ENCODE data around the gene L3MBTL1.

L3MBTL1 gene

DNA sequence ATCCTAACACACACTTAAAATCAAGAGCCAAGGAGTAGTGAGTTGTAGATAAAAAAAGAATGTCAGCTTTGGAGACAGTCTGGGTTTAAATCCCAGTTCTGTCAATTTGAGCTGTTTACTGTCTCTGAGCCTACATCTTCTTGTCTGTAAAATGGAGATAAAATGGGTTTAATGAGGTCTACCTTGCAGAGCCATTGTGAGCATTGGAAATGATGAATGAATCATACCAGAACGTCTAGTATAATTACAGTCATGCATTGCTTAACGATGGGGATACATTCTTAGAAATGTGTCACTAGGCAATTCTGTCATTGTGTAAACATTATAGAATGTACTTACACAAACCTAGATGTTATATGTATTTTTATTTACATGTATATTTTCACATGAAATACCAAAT, 33.7 kb downstream of the L3MBTL1 start:
- CTCF ChIA-PET: interaction anchor here (0.6 to 1.6 kb wide), 3 partner anchors 9 to 151 kb away, joined by 3 to 8 read pairs (median 3); no protein-coding TSS in a partner anchor
- POLR2A ChIA-PET: no interaction called here
- DNase-seq (ENCODE audit: extremely low spot score): no peak
- TF ChIP-seq, protein P1, sequence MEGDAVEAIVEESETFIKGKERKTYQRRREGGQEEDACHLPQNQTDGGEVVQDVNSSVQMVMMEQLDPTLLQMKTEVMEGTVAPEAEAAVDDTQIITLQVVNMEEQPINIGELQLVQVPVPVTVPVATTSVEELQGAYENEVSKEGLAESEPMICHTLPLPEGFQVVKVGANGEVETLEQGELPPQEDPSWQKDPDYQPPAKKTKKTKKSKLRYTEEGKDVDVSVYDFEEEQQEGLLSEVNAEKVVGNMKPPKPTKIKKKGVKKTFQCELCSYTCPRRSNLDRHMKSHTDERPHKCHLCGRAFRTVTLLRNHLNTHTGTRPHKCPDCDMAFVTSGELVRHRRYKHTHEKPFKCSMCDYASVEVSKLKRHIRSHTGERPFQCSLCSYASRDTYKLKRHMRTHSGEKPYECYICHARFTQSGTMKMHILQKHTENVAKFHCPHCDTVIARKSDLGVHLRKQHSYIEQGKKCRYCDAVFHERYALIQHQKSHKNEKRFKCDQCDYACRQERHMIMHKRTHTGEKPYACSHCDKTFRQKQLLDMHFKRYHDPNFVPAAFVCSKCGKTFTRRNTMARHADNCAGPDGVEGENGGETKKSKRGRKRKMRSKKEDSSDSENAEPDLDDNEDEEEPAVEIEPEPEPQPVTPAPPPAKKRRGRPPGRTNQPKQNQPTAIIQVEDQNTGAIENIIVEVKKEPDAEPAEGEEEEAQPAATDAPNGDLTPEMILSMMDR (IDR thresholded peaks at IDR 0.05; ENCODE audit: control extremely low read depth, extremely low read depth, low read depth, missing control alignments): no peak

DNA sequence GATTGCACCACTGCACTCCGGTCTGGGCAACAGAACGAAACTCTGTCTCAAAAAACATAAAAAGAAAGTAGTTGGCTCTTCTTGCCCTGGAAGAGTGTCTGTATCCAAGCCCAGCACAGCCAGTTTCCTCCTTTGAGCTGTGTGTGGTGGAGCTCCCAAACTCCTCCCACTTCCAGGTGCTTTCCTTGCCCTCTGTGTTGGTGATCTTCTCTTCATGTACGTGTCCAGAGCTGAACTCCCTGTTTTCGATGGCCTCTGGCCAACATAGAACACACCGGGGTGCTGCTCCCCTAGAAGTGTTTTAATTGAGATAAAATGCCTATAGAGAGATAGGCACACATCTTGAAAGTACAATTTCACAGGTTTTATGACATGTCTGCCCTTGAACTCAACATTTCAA, 34.7 kb downstream of the L3MBTL1 start:
- CTCF ChIA-PET: interaction anchor here (1.2 kb wide), 1 partner anchor 100 kb away, joined by 3 read pairs; no protein-coding TSS in a partner anchor
- POLR2A ChIA-PET: no interaction called here

DNA sequence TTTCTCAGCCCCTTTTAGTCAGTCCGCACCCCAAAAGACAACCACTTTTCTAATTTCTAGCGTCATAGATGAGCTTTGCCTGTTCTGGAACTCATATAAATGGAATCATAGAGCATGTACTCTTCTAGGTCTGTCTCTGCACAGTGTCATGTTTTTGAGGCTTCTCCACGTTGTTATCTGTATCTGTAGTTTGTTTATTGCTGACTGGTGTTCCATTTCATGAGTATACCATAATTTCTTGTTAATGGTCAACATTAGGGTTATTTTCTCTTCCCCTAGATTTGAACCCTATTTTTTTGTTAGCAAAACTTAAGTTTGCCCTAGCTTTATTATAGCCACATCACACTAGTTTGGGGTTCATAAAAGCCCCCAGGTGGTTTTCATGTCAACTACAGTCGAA, 35.2 kb downstream of the L3MBTL1 start:
- TF ChIP-seq, protein P1 (IDR thresholded peaks at IDR 0.05; ENCODE audit: control extremely low read depth, extremely low read depth, low read depth, missing control alignments): no peak
- DNase-seq (ENCODE audit: extremely low spot score): no peak
- ChIA-PET POLR2A (no interaction called here), CTCF (interaction anchor here (1.2 kb wide), 1 partner anchor 101 kb away, joined by 3 read pairs; no protein-coding TSS in a partner anchor)

More for the DNA sequence above, 34.7 kb downstream of the L3MBTL1 start:
- TF ChIP-seq, protein P1 (IDR thresholded peaks at IDR 0.05; ENCODE audit: control extremely low read depth, extremely low read depth, low read depth, missing control alignments): no peak
- DNase-seq (ENCODE audit: extremely low spot score): no peak

DNA sequence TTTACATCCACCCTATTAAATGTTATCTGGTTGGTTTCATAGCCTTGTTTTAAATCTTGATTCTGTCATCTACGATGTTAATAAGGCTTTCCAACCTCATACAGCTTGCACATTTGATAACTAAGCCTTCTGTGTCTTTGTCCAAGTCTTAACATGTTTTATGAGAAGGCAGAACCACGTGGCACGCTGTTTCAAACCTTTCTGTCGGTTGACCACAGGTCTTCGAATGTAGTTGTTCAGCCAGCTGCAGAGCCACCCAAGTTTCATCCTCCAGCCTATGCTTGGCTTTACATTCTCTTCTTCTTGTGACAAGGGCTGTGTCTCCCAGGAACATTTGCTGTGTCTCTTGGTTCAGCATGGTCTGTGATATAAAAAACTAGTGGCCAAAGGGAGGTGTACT, 35.6 kb downstream of the L3MBTL1 start:
- POLR2A ChIA-PET: no interaction called here
- TF ChIP-seq, protein P1 (IDR thresholded peaks at IDR 0.05; ENCODE audit: control extremely low read depth, extremely low read depth, low read depth, missing control alignments): no peak
- CTCF ChIA-PET: no interaction called here
- no peak for DNase-seq (ENCODE audit: extremely low spot score)

DNA sequence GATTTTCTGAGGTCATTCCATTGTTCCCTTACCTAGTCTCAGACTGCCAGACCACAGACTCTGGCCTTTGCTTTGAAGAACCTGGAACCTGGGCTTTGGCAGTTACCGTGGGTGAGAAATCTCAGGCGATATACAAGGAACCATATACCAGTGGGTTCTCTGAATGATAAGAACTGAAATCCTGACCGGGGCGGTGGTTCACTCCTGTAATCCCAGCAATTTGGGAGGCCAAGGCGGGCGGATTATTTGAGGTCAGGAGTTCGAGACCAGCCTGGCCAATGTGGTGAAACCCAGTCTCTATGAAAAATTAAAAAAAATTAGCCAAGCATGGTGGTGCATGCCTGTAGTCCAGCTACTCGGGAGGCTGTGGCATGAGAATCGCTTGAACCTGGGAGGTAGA, 37.0 kb downstream of the L3MBTL1 start:
- TF ChIP-seq, protein P1 (IDR thresholded peaks at IDR 0.05; ENCODE audit: control extremely low read depth, extremely low read depth, low read depth, missing control alignments): no peak
- no peak for DNase-seq (ENCODE audit: extremely low spot score)
- CTCF ChIA-PET: no interaction called here
- POLR2A ChIA-PET: no interaction called here

DNA sequence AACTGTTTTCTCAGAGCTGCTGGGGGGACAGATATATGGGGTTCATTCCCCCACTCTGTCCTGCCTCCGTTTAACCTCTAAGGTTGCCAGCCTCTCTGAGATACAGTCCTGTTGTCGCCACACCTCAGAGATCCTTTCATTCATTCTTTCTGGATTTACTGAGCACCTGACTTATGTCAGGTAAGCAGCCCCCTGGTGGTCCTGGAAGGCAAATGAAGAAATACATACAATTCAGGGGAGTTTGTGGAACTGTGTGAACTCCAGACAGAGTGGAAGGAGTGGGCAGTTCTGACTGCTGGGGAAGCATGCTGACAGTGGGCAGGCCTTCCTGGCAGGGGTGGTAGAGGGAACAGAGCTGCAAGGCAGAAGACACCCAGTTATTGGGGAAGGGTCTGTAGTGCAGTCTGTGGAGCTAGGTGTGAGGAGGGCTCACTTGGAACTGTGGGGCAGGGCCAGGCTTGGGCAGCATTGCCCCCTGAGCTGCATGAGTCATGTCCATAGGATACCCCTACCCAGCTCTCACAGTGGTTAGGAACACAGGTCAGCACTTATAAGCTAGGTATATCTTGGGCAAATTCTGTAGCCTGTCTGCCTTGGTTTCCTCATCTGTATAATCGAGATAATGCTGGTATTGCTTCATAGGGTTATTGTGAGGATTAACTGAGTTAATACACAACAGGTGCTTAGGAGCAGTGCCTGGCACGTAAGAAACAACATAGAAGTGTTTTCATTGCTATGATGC, 38.5 kb downstream of the L3MBTL1 start:
- CTCF ChIA-PET: interaction anchor here (0.9 to 1.3 kb wide), 7 partner anchors 8 to 534 kb away, joined by 3 to 7 read pairs (median 4); no protein-coding TSS in a partner anchor
- no peak for DNase-seq (ENCODE audit: extremely low spot score)
- TF ChIP-seq, protein P1 (IDR thresholded peaks at IDR 0.05; ENCODE audit: control extremely low read depth, extremely low read depth, low read depth, missing control alignments): no peak
- POLR2A ChIA-PET: interaction anchor here (0.6 kb wide), 1 partner anchor 96 kb away, joined by 3 read pairs; no protein-coding TSS in a partner anchor
